Retinal pigment epithelial cell (primary cell): ENCODE data around the gene HMG20A.

ENCODE experiments used
- DNase-seq: peaks from one replicate; pipeline ENCODE4 v3.0.0-alpha.2; 2010; ENCODE audit warnings: low read depth
- H3K4me3 ChIP-seq: 2 replicates; pipeline ENCODE4 v1.5.1; 2011; ENCODE audit warnings: mild to moderate bottlenecking, low read length, control low read depth, moderate library complexity
- CTCF ChIP-seq: conservative IDR thresholded peaks from 2 replicates; pipeline ENCODE4 v1.5.1; 2011; ENCODE audit warnings: low read depth, low read length, control low read depth, inconsistent platforms

HMG20A gene

GRCh38 chr15:77510066-77511057, 89.7 kb downstream of the HMG20A start:
- DNase-seq, result no peak
- H3K4me3 ChIP-seq, result no peak overlapping the region
- TF ChIP-seq CTCF, result no peak

- no peak for DNase-seq
- no peak overlapping the region for H3K4me3 ChIP-seq
- no peak for TF ChIP-seq CTCF
These were observed 91.2 kb downstream of the HMG20A start for GRCh38 chr15:77511869-77512268.

- TF ChIP-seq CTCF, result no peak
- H3K4me3 ChIP-seq, result no peak overlapping the region
- no peak for DNase-seq
These were observed 92.5 kb downstream of the HMG20A start for GRCh38 chr15:77513226-77513625.

GRCh38 chr15:77514641-77515402, 94.1 kb downstream of the HMG20A start:
- H3K4me3 ChIP-seq, result no peak overlapping the region
- no peak for DNase-seq
- peak; percentile 24 for TF ChIP-seq CTCF

- no peak for DNase-seq
- H3K4me3 ChIP-seq, result no peak overlapping the region
- TF ChIP-seq CTCF, result no peak
These were observed 94.9 kb downstream of the HMG20A start for GRCh38 chr15:77515613-77516012.

GRCh38 chr15:77516076-77516475, 95.4 kb downstream of the HMG20A start:
- DNase-seq, result no peak
- H3K4me3 ChIP-seq, result no peak overlapping the region
- no peak for TF ChIP-seq CTCF
